ENCODE measurements around the gene MORN3. TPM values are rescaled to one million over a fixed set of nuclear protein-coding genes. Genes with fewer than 3 reads are reported as not detected.

Gene MORN3, protein sequence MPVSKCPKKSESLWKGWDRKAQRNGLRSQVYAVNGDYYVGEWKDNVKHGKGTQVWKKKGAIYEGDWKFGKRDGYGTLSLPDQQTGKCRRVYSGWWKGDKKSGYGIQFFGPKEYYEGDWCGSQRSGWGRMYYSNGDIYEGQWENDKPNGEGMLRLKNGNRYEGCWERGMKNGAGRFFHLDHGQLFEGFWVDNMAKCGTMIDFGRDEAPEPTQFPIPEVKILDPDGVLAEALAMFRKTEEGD
- total RNA-seq = 0.99 TPM

DNA sequence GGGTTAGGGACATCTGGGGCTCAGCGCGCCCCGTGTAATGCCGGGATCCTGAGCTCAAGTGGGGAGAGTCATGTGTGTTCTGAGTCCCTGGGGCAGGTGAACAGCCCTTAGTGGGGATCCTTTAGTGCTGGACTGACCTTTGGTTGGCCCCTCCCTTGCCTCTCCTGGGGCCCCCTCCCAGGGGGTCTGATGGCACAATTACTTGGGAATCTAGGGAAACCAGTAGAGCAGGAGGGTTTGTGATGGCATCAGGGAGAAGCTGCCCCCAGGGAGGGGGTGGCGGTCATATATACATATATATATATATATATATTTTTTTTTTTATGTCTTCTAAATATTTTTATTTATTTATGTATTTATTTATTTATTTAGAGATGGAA is at the start of gene MORN3:
TSS of gene MORN3 (minus strand) at position 134 of the 380 bp plus-strand sequence. CDS start 171 bp downstream, outside the sequence.

DNA sequence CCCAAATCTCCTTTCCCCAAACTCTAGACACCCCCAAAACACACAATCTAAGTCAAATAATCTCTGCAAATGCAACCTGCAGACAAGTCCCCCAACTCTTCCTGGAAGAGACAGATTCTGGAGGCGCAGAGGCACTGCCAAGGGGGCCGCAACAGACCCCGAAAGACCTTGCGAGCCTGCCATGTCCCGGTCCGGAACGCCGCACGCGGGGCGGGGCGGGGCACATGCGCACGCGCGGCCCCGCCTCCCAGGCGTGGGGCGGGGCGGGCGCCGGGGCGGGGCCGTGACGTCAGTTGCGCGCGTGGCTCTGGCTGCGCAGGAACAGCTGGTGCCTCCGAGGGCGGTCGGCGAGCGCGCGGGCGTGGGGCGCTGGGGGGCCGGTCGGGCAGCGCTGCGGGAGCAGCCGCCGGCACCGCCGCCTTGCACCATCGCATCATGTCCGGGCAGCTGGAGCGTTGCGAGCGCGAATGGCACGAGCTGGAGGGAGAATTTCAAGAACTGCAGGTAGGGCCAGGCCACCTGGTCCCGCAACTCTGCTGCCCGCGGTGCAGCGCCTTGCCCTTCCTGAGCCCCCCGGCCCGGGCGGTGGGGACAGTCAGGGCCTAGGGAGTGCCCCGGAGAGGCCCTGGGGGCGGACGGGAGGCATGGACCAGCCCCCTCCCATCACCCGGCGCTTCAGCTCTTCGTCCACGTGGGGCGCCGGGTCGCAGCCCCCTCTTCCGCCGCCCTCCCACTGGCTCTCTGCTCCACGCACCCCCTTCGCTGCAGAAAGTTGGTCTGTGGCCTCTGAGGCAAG is 43.2 kb upstream of the MORN3 start, which contains the start of gene TMEM120B:
TSS of gene TMEM120B (plus strand) at position 292 of the 796 bp plus-strand sequence. CDS start at position 436, 144 bp downstream.

DNA sequence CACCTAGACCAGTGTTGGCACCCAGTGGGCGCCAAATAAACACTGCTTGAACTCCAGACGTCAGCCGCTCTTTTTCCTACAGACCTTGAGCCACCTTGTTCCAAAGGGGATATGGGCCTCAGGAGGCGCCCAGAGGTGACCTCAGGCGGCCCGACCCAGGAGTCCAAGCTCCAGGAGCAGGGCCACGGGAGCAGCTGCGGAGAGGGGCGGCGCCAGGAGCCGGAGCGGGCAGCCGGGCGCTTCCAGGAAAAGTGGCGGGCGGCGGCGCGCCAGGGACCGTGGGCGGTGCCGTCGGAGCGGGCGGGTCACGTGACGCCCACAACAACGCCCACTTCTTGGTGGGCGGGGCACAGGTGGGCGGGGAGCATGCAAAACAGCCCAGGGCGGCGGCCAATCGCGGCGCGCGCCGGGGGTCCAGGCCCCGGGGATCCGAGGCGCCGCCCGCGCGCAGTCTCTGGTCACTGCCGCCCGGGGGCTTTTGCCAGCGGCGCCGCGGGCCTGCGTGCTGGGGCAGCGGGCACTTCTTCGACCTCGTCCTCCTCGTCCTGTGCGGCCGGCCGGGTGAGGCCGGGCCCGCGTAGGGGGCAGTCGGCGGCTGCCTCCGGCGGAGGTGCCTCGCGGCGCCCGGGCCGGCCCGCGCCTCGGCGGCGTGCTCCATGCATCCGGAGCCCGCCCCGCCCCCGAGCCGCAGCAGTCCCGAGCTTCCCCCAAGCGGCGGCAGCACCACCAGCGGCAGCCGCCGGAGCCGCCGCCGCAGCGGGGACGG is 43.2 kb downstream of the MORN3 start, which contains the start of gene ORAI1:
TSS of gene ORAI1 (plus strand) at position 444 of the 766 bp plus-strand sequence.

Other genes with a start within 250 kb of the MORN3 start
- gene KDM2B, start 88.6 kb downstream of the MORN3 start, total RNA-seq = 43.5 TPM
- gene ORAI1, start 43.1 kb downstream of the MORN3 start, total RNA-seq = 8.4 TPM
- 11.7 TPM for gene TMEM120B, start 43.1 kb upstream of the MORN3 start, total RNA-seq
- gene RHOF, start 124.0 kb upstream of the MORN3 start, total RNA-seq = 19.2 TPM
- 12.5 TPM for gene SETD1B, start 134.4 kb upstream of the MORN3 start, total RNA-seq
- gene HPD, start 189.2 kb upstream of the MORN3 start, total RNA-seq = 0.77 TPM
- gene PSMD9, start 219.1 kb upstream of the MORN3 start, total RNA-seq = 67.8 TPM
- 6.0 TPM for gene CFAP251, start 248.9 kb upstream of the MORN3 start, total RNA-seq